Kidney (tissue), 14 donors: ENCODE measurements around the gene MRRF. TPM values are rescaled to one million over a fixed set of nuclear protein-coding genes. Genes with fewer than 3 reads are reported as not detected.

Source experiments
- DNase-seq, 5 donors: peaks; one replicate each; pipeline ENCODE4 v3.0.0-alpha.2; 2013 to 2020
- FAIRE-seq: peaks from 2 replicates; lab custom pipeline; 2012; peaks lifted over from hg19 to GRCh38; lab: Jason Lieb, UNC
- H3K27ac ChIP-seq, 2 donors: one replicate each; pipeline ENCODE4 v1.7.0; 2013; ENCODE audit warnings: low read depth in 2 of 2, low read length in 2 of 2, inconsistent platforms in 1 of 2
- H3K27me3 ChIP-seq: one replicate; pipeline ENCODE4 v1.7.1; 2013; ENCODE audit warnings: low read length, inconsistent platforms; ENCODE audit not compliant: control insufficient read depth, insufficient read depth
- H3K36me3 ChIP-seq, 3 donors: one replicate each; pipeline versions ENCODE4 v1.7.0 to v1.7.1; 2013; ENCODE audit warnings: low read length in 3 of 3, control low read depth in 1 of 3, inconsistent platforms in 1 of 3; ENCODE audit not compliant: insufficient read depth in 3 of 3, control insufficient read depth in 2 of 3
- H3K4me1 ChIP-seq, 3 donors: one replicate each; pipeline versions ENCODE4 v1.7.0 to v1.7.1; 2013; ENCODE audit warnings: low read length in 3 of 3, inconsistent platforms in 1 of 3, low read depth in 1 of 3; ENCODE audit not compliant: control insufficient read depth in 2 of 3, insufficient read depth in 2 of 3
- H3K4me3 ChIP-seq, 3 donors: one replicate each; pipeline versions ENCODE4 v1.7.0 to v1.8.1; 2013; ENCODE audit warnings: low read length in 3 of 3, control low read depth in 1 of 3, inconsistent platforms in 1 of 3
- H3K9ac ChIP-seq, 3 donors: one replicate each; pipeline versions ENCODE4 v1.7.0 to v1.7.1; 2013; ENCODE audit warnings: low read length in 3 of 3, control low read depth in 1 of 3, inconsistent platforms in 1 of 3
- H3K9me3 ChIP-seq, 3 donors: one replicate each; pipeline versions ENCODE4 v1.7.0 to v1.7.1; 2013; ENCODE audit warnings: low read length in 3 of 3, control low read depth in 1 of 3, inconsistent platforms in 1 of 3; ENCODE audit not compliant: control insufficient read depth in 2 of 3, insufficient read depth in 1 of 3
- CTCF ChIP-seq: IDR thresholded peaks from 3 replicates; pipeline ENCODE4 v1.5.1; 2012; ENCODE audit warnings: mild to moderate bottlenecking, moderate library complexity, borderline replicate concordance; ENCODE audit not compliant: insufficient read depth; ENCODE audit errors: extremely low read depth
- intact Hi-C: fragments of 100-400 bp; cut with DNase I; formaldehyde crosslinking; loops from one replicate; pipeline ENCODE4 v1.11.1; 2022
- polyA plus RNA-seq: library from polyadenylated mRNA; stranded (reverse); fragments of 350-450 nt; fragmentation: Illumina TruSeq; extraction: RNeasy Lipid Tissue Mini Kit (QIAGEN cat#74804); gene quantifications from one replicate; pipeline ENCODE4 v1.2.3, GENCODE V29; 2014; ENCODE audit warnings: low read depth, low replicate concordance; ENCODE audit not compliant: insufficient read depth
- total RNA-seq: library from RNA; stranded (reverse); fragmentation: NEBNext Ultra II Directional; extraction: Animal tissue kit (Norgen Biotek cat#: 25700); gene quantifications from one replicate; pipeline ENCODE4 v1.2.1, GENCODE V29; 2021
- donor health status: control.
- donor health status: control.
- donor health status: control.
- donor health status: control.
- donor health status: control.
- donor health status: DM: yes; HTN: yes; CAD: no.
- donor health status: Normal renal cell carcinoma (clear cell type).

MRRF gene
- total and polyA plus RNA-seq, 2 donors from 2014 or later, result 38.8 to 44.9 TPM

GRCh38 chr9:122342323-122343050 lies 77.8 kb downstream of the MRRF start:
- no peak overlapping the region for H3K9ac ChIP-seq
- no peak for FAIRE-seq
- peaks cover 0 to 7% (median 2%) of the 10 kb centered on the region in 3 donors for H3K4me1 ChIP-seq
- intact Hi-C loops, result no loop called here
- no peak overlapping the region for H3K27ac ChIP-seq
- H3K36me3 ChIP-seq, result no peaks in the 10 kb centered on the region
- TF ChIP-seq CTCF, result no peak
- H3K4me3 ChIP-seq, result no peak overlapping the region
- no peaks in the 10 kb centered on the region for H3K9me3 ChIP-seq
- no peak for DNase-seq
- no peaks in the 10 kb centered on the region for H3K27me3 ChIP-seq

- TF ChIP-seq CTCF, result no peak
- Histone ChIP-seq H3K4me1 (peaks cover 0 to 14% (median 8%) of the 10 kb centered on the region in 3 donors), H3K27me3 (no peaks in the 10 kb centered on the region), H3K9ac (peak overlapping the region in 1 of 3 donors; percentile 61), H3K27ac (no peak overlapping the region), H3K9me3 (no peaks in the 10 kb centered on the region), H3K36me3 (no peaks in the 10 kb centered on the region), H3K4me3 (peak overlapping the region; percentile 17 to 68 (median 48))
- DNase-seq, result peak; percentile 45 to 85 (median 59)
- no peak for FAIRE-seq
- intact Hi-C loops, result no loop called here
Observed at GRCh38 chr9:122346478-122347347, 82.0 kb downstream of the MRRF start.

- no peaks in the 10 kb centered on the region for H3K9me3 ChIP-seq
- no peak for TF ChIP-seq CTCF
- FAIRE-seq, result no peak
- H3K4me3 ChIP-seq, result peak overlapping the region; percentile 17 to 68 (median 46)
- no peaks in the 10 kb centered on the region for H3K27me3 ChIP-seq
- H3K4me1 ChIP-seq, result peaks cover 0 to 14% (median 8%) of the 10 kb centered on the region in 3 donors
- no peak overlapping the region for H3K27ac ChIP-seq
- DNase-seq, result peak in 2 of 5 donors; percentile 25 to 50
- peak overlapping the region in 1 of 3 donors; percentile 61 for H3K9ac ChIP-seq
- H3K36me3 ChIP-seq, result no peaks in the 10 kb centered on the region
- intact Hi-C loops, result no loop called here
Observed at GRCh38 chr9:122347348-122348287, 82.9 kb downstream of the MRRF start.
